HepG2 (cell line): ENCODE measurements around the gene GATA5. TPM values are rescaled to one million over a fixed set of nuclear protein-coding genes. Genes with fewer than 3 reads are reported as not detected.

Source experiments
- AGO1 ChIP-seq: fragments of 200-400 bp; formaldehyde crosslinking; IDR thresholded peaks from 2 replicates; pipeline ENCODE4 v1.6.1; 2017; ENCODE audit warnings: mild to moderate bottlenecking, low read depth, low read length, moderate library complexity; ENCODE audit not compliant: poor library complexity, severe bottlenecking
- GABPB1 ChIP-seq: IDR thresholded peaks from 2 replicates; pipeline ENCODE4 v1.6.1; 2016; ENCODE audit warnings: mild to moderate bottlenecking, missing genetic modification reagents, moderate library complexity, missing compliant biosample characterization
- ZBTB38 ChIP-seq: sonication (generic); formaldehyde crosslinking; IDR thresholded peaks from 2 replicates; pipeline ENCODE4 v1.5.1; 2020; ENCODE audit warnings: mild to moderate bottlenecking, missing genetic modification reagents
- ZBTB7A ChIP-seq: sonication (generic); formaldehyde crosslinking; IDR thresholded peaks from 2 replicates; pipeline ENCODE4 v1.8.0; 2022; ENCODE audit warnings: mild to moderate bottlenecking, missing genetic modification reagents
- ZNF30 ChIP-seq: sonication (generic); formaldehyde crosslinking; IDR thresholded peaks from 2 replicates; pipeline ENCODE4 v1.5.0; 2020; ENCODE audit warnings: mild to moderate bottlenecking, missing genetic modification reagents
- ZNF558 ChIP-seq: sonication (generic); formaldehyde crosslinking; IDR thresholded peaks from 2 replicates; pipeline ENCODE4 v1.9.0; 2022; ENCODE audit warnings: mild to moderate bottlenecking, missing genetic modification reagents, borderline replicate concordance
- ZNF768 ChIP-seq: sonication (generic); formaldehyde crosslinking; IDR thresholded peaks from 2 replicates; pipeline ENCODE4 v1.4.0; 2020; ENCODE audit warnings: missing genetic modification reagents
- ZNF879 ChIP-seq: sonication (generic); formaldehyde crosslinking; IDR thresholded peaks from 2 replicates; pipeline ENCODE4 v1.8.1; 2023; ENCODE audit warnings: missing genetic modification reagents
- polyA plus RNA-seq, 8 experiments: library from polyadenylated mRNA; depleted of rRNA in 3 of 8; stranded (reverse) in 7 of 8; unstranded in 1 of 8; fragments of >200 nt; fragmentation: Illumina TruSeq in 4 of 8; extraction: Trizol in 4 of 8; gene quantifications; 2 replicates each; pipeline versions ENCODE4 v1.2.1 to v1.2.3, GENCODE V29; 2011 to 2016; ENCODE audit warnings: low read depth in 4 of 8, missing spikeins in 1 of 8, mixed read lengths in 1 of 8; ENCODE audit not compliant: insufficient read depth in 1 of 8
- total RNA-seq, 5 experiments: library from RNA; depleted of rRNA; stranded (reverse); fragments of >200 nt; fragmentation: Illumina TruSeq; extraction: Trizol; gene quantifications; 2 replicates each; pipeline ENCODE4 v1.2.3, GENCODE V29; 2016; ENCODE audit warnings: low read depth in 1 of 5
- TF ChIP-seq, protein P1 (sequence below): sonication (generic); formaldehyde crosslinking; IDR thresholded peaks from 2 replicates; pipeline ENCODE4 v1.5.1; 2020; ENCODE audit warnings: mild to moderate bottlenecking, missing genetic modification reagents, moderate library complexity
- TF ChIP-seq, protein P2 (sequence below): sonication (generic); formaldehyde crosslinking; conservative IDR thresholded peaks from 2 replicates; pipeline ENCODE4 v1.5.0; 2020; ENCODE audit warnings: missing genetic modification reagents
- TF ChIP-seq, protein P3 (sequence below): sonication (generic); formaldehyde crosslinking; IDR thresholded peaks from 2 replicates; pipeline ENCODE4 v1.5.0; 2020; ENCODE audit warnings: mild to moderate bottlenecking, missing genetic modification reagents, moderate library complexity
- TF ChIP-seq, protein P4 (sequence below): sonication (generic); formaldehyde crosslinking; IDR thresholded peaks from 2 replicates; pipeline ENCODE4 v1.4.0; 2020; ENCODE audit warnings: mild to moderate bottlenecking, missing genetic modification reagents
- TF ChIP-seq, protein P5 (sequence below), 2 experiments: sonication (generic) in 1 of 2; formaldehyde crosslinking in 1 of 2; IDR thresholded peaks; 2 replicates each; pipeline versions ENCODE4 v1.5.1 to v1.6.1; 2011 to 2020; ENCODE audit warnings: borderline replicate concordance in 1 of 2, low read depth in 1 of 2, low read length in 1 of 2, mild to moderate bottlenecking in 1 of 2, missing genetic modification reagents in 1 of 2, moderate library complexity in 1 of 2

The GATA5 gene
- total and polyA plus RNA-seq, 2 of the 13 experiments (the other 11 are each of a cell fraction or from before 2014, with no cell fraction given): 0.12 to 0.20 TPM

DNA sequence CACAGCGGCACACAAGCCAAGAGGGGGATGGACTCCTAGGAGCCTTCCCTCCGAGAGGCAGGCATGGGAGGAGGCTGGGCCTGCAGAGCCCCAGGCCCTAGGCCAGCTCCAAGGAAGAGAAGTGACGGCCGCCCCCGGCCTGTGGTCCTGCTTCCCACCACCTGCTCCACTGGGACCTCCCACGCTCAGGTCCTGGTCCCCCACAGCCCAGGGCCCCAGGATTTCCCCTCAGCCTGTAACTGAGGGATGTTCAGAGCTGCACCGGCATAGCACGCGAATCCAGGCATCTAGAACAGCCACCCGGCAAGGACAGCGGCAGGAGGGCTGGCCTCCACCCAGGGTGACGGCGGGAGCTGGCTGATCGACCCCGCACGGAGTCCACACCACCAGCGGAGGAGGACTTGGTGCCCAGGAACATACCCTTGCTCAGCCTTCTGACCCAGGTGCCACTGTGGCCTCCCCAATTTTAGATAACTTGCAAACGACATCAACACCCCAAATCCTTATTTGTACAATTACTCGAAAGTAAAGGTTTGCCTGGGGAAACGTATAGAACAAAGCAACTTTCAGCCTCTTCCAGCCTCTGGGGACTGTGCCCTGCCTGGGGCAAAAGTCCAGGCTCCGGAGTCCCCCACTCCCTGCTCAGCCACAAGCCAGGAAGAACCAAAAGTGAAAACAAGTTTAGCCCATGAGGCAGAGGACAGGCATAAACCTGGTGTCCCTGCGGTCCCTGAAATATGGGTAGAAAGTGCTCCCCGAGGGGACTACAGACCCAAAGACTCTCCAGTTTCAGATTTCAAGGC lies 3.5 kb downstream of the GATA5 start (continued):
- TF ChIP-seq, protein P1, sequence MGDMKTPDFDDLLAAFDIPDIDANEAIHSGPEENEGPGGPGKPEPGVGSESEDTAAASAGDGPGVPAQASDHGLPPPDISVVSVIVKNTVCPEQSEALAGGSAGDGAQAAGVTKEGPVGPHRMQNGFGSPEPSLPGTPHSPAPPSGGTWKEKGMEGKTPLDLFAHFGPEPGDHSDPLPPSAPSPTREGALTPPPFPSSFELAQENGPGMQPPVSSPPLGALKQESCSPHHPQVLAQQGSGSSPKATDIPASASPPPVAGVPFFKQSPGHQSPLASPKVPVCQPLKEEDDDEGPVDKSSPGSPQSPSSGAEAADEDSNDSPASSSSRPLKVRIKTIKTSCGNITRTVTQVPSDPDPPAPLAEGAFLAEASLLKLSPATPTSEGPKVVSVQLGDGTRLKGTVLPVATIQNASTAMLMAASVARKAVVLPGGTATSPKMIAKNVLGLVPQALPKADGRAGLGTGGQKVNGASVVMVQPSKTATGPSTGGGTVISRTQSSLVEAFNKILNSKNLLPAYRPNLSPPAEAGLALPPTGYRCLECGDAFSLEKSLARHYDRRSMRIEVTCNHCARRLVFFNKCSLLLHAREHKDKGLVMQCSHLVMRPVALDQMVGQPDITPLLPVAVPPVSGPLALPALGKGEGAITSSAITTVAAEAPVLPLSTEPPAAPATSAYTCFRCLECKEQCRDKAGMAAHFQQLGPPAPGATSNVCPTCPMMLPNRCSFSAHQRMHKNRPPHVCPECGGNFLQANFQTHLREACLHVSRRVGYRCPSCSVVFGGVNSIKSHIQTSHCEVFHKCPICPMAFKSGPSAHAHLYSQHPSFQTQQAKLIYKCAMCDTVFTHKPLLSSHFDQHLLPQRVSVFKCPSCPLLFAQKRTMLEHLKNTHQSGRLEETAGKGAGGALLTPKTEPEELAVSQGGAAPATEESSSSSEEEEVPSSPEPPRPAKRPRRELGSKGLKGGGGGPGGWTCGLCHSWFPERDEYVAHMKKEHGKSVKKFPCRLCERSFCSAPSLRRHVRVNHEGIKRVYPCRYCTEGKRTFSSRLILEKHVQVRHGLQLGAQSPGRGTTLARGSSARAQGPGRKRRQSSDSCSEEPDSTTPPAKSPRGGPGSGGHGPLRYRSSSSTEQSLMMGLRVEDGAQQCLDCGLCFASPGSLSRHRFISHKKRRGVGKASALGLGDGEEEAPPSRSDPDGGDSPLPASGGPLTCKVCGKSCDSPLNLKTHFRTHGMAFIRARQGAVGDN (CRISPR knock-in tag): peak; percentile 88
- 0 out of 2 replicates have a peak, but pooled peaks have one; percentile 37 for TF ChIP-seq ZBTB7A (CRISPR knock-in tag)
- TF ChIP-seq, protein P2, sequence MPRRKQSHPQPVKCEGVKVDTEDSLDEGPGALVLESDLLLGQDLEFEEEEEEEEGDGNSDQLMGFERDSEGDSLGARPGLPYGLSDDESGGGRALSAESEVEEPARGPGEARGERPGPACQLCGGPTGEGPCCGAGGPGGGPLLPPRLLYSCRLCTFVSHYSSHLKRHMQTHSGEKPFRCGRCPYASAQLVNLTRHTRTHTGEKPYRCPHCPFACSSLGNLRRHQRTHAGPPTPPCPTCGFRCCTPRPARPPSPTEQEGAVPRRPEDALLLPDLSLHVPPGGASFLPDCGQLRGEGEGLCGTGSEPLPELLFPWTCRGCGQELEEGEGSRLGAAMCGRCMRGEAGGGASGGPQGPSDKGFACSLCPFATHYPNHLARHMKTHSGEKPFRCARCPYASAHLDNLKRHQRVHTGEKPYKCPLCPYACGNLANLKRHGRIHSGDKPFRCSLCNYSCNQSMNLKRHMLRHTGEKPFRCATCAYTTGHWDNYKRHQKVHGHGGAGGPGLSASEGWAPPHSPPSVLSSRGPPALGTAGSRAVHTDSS (CRISPR knock-in tag): no peak
- no peak for TF ChIP-seq ZNF558 (CRISPR knock-in tag)
- TF ChIP-seq GABPB1: peak; percentile 29; the same call in 1 of the 2 replicates
- TF ChIP-seq, protein P3, sequence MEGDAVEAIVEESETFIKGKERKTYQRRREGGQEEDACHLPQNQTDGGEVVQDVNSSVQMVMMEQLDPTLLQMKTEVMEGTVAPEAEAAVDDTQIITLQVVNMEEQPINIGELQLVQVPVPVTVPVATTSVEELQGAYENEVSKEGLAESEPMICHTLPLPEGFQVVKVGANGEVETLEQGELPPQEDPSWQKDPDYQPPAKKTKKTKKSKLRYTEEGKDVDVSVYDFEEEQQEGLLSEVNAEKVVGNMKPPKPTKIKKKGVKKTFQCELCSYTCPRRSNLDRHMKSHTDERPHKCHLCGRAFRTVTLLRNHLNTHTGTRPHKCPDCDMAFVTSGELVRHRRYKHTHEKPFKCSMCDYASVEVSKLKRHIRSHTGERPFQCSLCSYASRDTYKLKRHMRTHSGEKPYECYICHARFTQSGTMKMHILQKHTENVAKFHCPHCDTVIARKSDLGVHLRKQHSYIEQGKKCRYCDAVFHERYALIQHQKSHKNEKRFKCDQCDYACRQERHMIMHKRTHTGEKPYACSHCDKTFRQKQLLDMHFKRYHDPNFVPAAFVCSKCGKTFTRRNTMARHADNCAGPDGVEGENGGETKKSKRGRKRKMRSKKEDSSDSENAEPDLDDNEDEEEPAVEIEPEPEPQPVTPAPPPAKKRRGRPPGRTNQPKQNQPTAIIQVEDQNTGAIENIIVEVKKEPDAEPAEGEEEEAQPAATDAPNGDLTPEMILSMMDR (CRISPR knock-in tag): no peak
- peak; percentile 36 for TF ChIP-seq AGO1
- TF ChIP-seq ZNF768 (CRISPR knock-in tag): peak; percentile 51; the same call in 1 of the 2 replicates
- peak; percentile 75; the same call in 1 of the 2 replicates for TF ChIP-seq ZBTB38 (CRISPR knock-in tag)
- TF ChIP-seq, protein P4, sequence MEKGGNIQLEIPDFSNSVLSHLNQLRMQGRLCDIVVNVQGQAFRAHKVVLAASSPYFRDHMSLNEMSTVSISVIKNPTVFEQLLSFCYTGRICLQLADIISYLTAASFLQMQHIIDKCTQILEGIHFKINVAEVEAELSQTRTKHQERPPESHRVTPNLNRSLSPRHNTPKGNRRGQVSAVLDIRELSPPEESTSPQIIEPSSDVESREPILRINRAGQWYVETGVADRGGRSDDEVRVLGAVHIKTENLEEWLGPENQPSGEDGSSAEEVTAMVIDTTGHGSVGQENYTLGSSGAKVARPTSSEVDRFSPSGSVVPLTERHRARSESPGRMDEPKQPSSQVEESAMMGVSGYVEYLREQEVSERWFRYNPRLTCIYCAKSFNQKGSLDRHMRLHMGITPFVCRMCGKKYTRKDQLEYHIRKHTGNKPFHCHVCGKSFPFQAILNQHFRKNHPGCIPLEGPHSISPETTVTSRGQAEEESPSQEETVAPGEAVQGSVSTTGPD: peak; percentile 5; the same call in 1 of the 2 replicates
- TF ChIP-seq ZNF30 (CRISPR knock-in tag): no peak
- no peak for TF ChIP-seq ZNF879 (CRISPR knock-in tag)
- TF ChIP-seq, protein P5, sequence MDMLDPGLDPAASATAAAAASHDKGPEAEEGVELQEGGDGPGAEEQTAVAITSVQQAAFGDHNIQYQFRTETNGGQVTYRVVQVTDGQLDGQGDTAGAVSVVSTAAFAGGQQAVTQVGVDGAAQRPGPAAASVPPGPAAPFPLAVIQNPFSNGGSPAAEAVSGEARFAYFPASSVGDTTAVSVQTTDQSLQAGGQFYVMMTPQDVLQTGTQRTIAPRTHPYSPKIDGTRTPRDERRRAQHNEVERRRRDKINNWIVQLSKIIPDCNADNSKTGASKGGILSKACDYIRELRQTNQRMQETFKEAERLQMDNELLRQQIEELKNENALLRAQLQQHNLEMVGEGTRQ (IDR thresholded peaks at IDR 0.05; ENCODE audit: low read depth, low read length): no peak
- TF ChIP-seq, protein P5 (CRISPR knock-in tag; IDR thresholded peaks at IDR 0.05; ENCODE audit: borderline replicate concordance): no peak
